ENCODE results near the gene CDK5RAP3. TPM values are rescaled to one million over a fixed set of nuclear protein-coding genes. Genes with fewer than 3 reads are reported as not detected.

CDK5RAP3 gene
- total and polyA plus RNA-seq, 2 of the 13 experiments (the other 11 are each of a cell fraction or from before 2014, with no cell fraction given), result 128 to 154 TPM

DNA sequence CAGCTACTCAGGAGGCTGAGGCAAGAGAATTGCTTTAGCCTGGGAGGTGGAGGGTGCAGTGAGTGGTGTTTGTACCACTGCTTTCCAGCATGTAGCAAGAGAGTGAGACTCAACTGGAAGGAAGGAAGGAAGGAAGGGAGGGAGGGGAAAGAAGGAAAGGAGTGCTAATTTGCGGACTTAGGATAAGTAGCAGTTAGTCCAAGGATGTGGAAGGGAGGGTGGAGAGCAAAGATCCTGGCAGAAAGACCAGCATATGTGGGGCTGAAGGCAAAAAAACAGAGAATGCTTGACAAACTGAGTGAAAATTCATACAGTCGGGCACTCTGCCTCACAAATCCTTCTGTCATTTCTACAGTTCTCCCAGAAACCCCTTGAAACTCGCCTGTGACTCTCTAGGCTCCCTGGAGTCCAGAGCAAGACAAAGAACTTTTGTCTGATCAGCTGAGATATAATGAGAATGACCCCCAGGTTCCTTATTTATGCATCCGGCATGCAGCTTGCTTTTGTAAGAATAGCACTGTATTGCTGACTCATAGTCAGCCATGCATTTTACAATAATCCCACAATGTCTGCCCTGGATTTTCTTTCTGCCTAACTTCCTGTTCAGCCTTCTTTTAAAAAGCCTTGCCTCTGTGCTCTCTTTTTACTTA lies 31.5 kb downstream of the CDK5RAP3 start (continued):
- TF ChIP-seq, protein P1, sequence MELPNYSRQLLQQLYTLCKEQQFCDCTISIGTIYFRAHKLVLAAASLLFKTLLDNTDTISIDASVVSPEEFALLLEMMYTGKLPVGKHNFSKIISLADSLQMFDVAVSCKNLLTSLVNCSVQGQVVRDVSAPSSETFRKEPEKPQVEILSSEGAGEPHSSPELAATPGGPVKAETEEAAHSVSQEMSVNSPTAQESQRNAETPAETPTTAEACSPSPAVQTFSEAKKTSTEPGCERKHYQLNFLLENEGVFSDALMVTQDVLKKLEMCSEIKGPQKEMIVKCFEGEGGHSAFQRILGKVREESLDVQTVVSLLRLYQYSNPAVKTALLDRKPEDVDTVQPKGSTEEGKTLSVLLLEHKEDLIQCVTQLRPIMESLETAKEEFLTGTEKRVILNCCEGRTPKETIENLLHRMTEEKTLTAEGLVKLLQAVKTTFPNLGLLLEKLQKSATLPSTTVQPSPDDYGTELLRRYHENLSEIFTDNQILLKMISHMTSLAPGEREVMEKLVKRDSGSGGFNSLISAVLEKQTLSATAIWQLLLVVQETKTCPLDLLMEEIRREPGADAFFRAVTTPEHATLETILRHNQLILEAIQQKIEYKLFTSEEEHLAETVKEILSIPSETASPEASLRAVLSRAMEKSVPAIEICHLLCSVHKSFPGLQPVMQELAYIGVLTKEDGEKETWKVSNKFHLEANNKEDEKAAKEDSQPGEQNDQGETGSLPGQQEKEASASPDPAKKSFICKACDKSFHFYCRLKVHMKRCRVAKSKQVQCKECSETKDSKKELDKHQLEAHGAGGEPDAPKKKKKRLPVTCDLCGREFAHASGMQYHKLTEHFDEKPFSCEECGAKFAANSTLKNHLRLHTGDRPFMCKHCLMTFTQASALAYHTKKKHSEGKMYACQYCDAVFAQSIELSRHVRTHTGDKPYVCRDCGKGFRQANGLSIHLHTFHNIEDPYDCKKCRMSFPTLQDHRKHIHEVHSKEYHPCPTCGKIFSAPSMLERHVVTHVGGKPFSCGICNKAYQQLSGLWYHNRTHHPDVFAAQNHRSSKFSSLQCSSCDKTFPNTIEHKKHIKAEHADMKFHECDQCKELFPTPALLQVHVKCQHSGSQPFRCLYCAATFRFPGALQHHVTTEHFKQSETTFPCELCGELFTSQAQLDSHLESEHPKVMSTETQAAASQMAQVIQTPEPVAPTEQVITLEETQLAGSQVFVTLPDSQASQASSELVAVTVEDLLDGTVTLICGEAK (IDR thresholded peaks at IDR 0.05), result no peak
- TF ChIP-seq, protein P1 (CRISPR knock-in tag; IDR thresholded peaks at IDR 0.05), result no peak
- TF ChIP-seq ELF3 (CRISPR knock-in tag; IDR thresholded peaks at IDR 0.05) (0 out of 2 replicates have a peak, but pooled peaks have one; percentile 57), MAFK (conservative IDR thresholded peaks at IDR 0.05 in 1 of 2, IDR thresholded peaks at IDR 0.05 in 1 of 2; ENCODE audit: low read length in 2 of 2) (peak; percentile 54 to 68; a peak in 3 of 4 replicates)
- TF ChIP-seq, protein P2, sequence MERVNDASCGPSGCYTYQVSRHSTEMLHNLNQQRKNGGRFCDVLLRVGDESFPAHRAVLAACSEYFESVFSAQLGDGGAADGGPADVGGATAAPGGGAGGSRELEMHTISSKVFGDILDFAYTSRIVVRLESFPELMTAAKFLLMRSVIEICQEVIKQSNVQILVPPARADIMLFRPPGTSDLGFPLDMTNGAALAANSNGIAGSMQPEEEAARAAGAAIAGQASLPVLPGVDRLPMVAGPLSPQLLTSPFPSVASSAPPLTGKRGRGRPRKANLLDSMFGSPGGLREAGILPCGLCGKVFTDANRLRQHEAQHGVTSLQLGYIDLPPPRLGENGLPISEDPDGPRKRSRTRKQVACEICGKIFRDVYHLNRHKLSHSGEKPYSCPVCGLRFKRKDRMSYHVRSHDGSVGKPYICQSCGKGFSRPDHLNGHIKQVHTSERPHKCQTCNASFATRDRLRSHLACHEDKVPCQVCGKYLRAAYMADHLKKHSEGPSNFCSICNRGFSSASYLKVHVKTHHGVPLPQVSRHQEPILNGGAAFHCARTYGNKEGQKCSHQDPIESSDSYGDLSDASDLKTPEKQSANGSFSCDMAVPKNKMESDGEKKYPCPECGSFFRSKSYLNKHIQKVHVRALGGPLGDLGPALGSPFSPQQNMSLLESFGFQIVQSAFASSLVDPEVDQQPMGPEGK (CRISPR knock-in tag; IDR thresholded peaks at IDR 0.05), result no peak
